Activated CD8-positive, alpha-beta T cell treated with anti-CD3 and anti-CD28 coated beads for 36 hours (primary cell): ENCODE measurements around the gene GABRR2. TPM values are rescaled to one million over a fixed set of nuclear protein-coding genes. Genes with fewer than 3 reads are reported as not detected.

Experiments
- ATAC-seq: fragments of 200-7000 bp; cut with Tn5 transposase; one replicate; pipeline ENCODE4 v1.10.0; 2021; ENCODE audit warnings: mild to moderate bottlenecking, moderate library complexity
- CTCF ChIA-PET: fragments of 350-600 bp; sonication (Branson Sonifier 250); formaldehyde crosslinking; loops from one replicate; lab custom pipeline; 2021; ENCODE audit warnings: antibody characterized with exemption; lab: Charles Lee
- POLR2A ChIA-PET: fragments of 350-600 bp; sonication (Branson Sonifier 250); formaldehyde crosslinking; loops from one replicate; lab custom pipeline; 2021; ENCODE audit warnings: antibody characterized with exemption; lab: Charles Lee
- DNase-seq: peaks from one replicate; pipeline ENCODE4 v3.0.0-alpha.2; 2020
- H3K27ac Mint-ChIP-seq: one replicate; pipeline ENCODE4 v1.8.0; 2021; ENCODE audit warnings: mild to moderate bottlenecking, mixed read lengths
- H3K27me3 Mint-ChIP-seq: one replicate; pipeline ENCODE4 v1.8.0; 2021; ENCODE audit warnings: mixed read lengths
- H3K36me3 Mint-ChIP-seq: one replicate; pipeline ENCODE4 v1.8.0; 2021; ENCODE audit warnings: low read depth, mixed read lengths
- H3K4me1 Mint-ChIP-seq: one replicate; pipeline ENCODE4 v1.8.0; 2021; ENCODE audit warnings: low read depth, mixed read lengths
- H3K4me3 Mint-ChIP-seq: one replicate; pipeline ENCODE4 v1.8.0; 2021; ENCODE audit warnings: mild to moderate bottlenecking, moderate library complexity, mixed read lengths
- H3K9me3 Mint-ChIP-seq: one replicate; pipeline ENCODE4 v1.8.0; 2021; ENCODE audit warnings: mixed read lengths
- CTCF ChIP-seq: fragments of 200-600 bp; IDR thresholded peaks from one replicate; pipeline ENCODE4 v1.8.0; 2022; ENCODE audit warnings: antibody characterized with exemption, mild to moderate bottlenecking
- intact Hi-C: fragments of 100-400 bp; cut with micrococcal nuclease; formaldehyde crosslinking; loops from one replicate; pipeline ENCODE4 v1.10.0; 2022
- total RNA-seq, 2 experiments: library from RNA; stranded (reverse); gene quantifications; one replicate each; pipeline ENCODE4 v1.2.3, GENCODE V29; 2021

GABRR2 gene
- total RNA-seq, 2 experiments from 2014 or later = 0.20 to 0.40 TPM

- Mint-ChIP-seq H3K9me3 (no peaks in the 10 kb centered on the region), H3K27me3 (no peaks in the 10 kb centered on the region), H3K4me1 (peaks cover 66% of the 10 kb centered on the region), H3K27ac (peak overlapping the region; percentile 88), H3K36me3 (peaks cover 18% of the 10 kb centered on the region), H3K4me3 (peak overlapping the region; percentile 98)
- DNase-seq = no peak
- TF ChIP-seq CTCF = no peak
- ChIA-PET CTCF (interaction anchor here (1.1 to 9.6 kb wide), 4 partner anchors 12 to 57 kb away, joined by 4 to 82 read pairs (median 17); no protein-coding TSS in a partner anchor), POLR2A (interaction anchor here (1.0 to 4.2 kb wide), 2 partner anchors 11 to 272 kb away, joined by 4 to 21 read pairs; partner anchors contain the start of gene PNRC1)
- ATAC-seq = no peak
- intact Hi-C loops = loop anchor here (5.0 to 10.0 kb wide), 2 partner anchors 57 to 269 kb away; partner anchors contain the start of gene PNRC1
Observed at GRCh38 chr6:89353702-89354392, 38.7 kb upstream of the GABRR2 start.

GRCh38 chr6:89353118-89353556 lies 38.0 kb upstream of the GABRR2 start:
- ATAC-seq = peak; percentile 1
- Mint-ChIP-seq H3K9me3 (no peaks in the 10 kb centered on the region), H3K27ac (peak overlapping the region; percentile 88), H3K27me3 (no peaks in the 10 kb centered on the region), H3K4me3 (peak overlapping the region; percentile 98), H3K36me3 (peaks cover 18% of the 10 kb centered on the region), H3K4me1 (peaks cover 73% of the 10 kb centered on the region)
- DNase-seq = peak; percentile 44
- POLR2A ChIA-PET = interaction anchor here (1.2 to 4.2 kb wide), 4 partner anchors 9 to 271 kb away, joined by 3 to 21 read pairs (median 6); partner anchors contain the start of gene PNRC1
- intact Hi-C loops = loop anchor here (5.0 to 10.0 kb wide), 2 partner anchors 56 to 268 kb away; partner anchors contain the start of gene PNRC1
- no peak for TF ChIP-seq CTCF
- CTCF ChIA-PET = interaction anchor here (1.1 to 9.6 kb wide), 4 partner anchors 9 to 19 kb away, joined by 4 to 82 read pairs (median 12); no protein-coding TSS in a partner anchor

- intact Hi-C loops = loop anchor here (5.0 to 10.0 kb wide), 2 partner anchors 55 to 268 kb away; partner anchors contain the start of gene PNRC1
- Mint-ChIP-seq H3K36me3 (peaks cover 18% of the 10 kb centered on the region), H3K4me3 (peak within 1 kb of the TSS; percentile 98), H3K27me3 (no peaks in the 10 kb centered on the region), H3K27ac (peak within 1 kb of the TSS; percentile 93), H3K9me3 (no peaks in the 10 kb centered on the region), H3K4me1 (peaks cover 71% of the 10 kb centered on the region)
- ATAC-seq (peak; percentile 83), DNase-seq (peak; percentile 82)
- TF ChIP-seq CTCF = no peak
- ChIA-PET CTCF (interaction anchor here (1.1 to 9.6 kb wide), 5 partner anchors 8 to 20 kb away, joined by 4 to 82 read pairs (median 4); no protein-coding TSS in a partner anchor), POLR2A (interaction anchor here (0.5 to 4.2 kb wide), 9 partner anchors 8 to 316 kb away, joined by 3 to 21 read pairs (median 4); partner anchors contain the start of genes PM20D2 and PNRC1)
Observed at GRCh38 chr6:89352278-89353117, 37.4 kb upstream of the GABRR2 start, which contains the start of gene UBE2J1. UBE2J1 (minus strand) TSS chr6:89352722; CDS start chr6:89352569, 153 bp downstream.

- ChIA-PET CTCF (interaction anchor here (0.9 to 9.6 kb wide), 6 partner anchors 12 to 81 kb away, joined by 3 to 82 read pairs (median 4); no protein-coding TSS in a partner anchor), POLR2A (interaction anchor here (0.5 to 4.2 kb wide), 10 partner anchors 9 to 315 kb away, joined by 3 to 21 read pairs (median 3); partner anchors contain the start of genes PM20D2, PNRC1 and RRAGD)
- TF ChIP-seq CTCF = no peak
- ATAC-seq (no peak), DNase-seq (no peak)
- H3K36me3 Mint-ChIP-seq = peaks cover 18% of the 10 kb centered on the region
- peaks cover 66% of the 10 kb centered on the region for H3K4me1 Mint-ChIP-seq
- intact Hi-C loops = loop anchor here (5.0 to 10.0 kb wide), 2 partner anchors 54 to 267 kb away; partner anchors contain the start of gene PNRC1
- peak overlapping the region; percentile 98 for H3K4me3 Mint-ChIP-seq
- H3K9me3 Mint-ChIP-seq = no peaks in the 10 kb centered on the region
- H3K27ac Mint-ChIP-seq = peak overlapping the region; percentile 93
- H3K27me3 Mint-ChIP-seq = no peaks in the 10 kb centered on the region
Observed at GRCh38 chr6:89351671-89352277, 36.7 kb upstream of the GABRR2 start.
